GM23248 (cell line): ENCODE measurements around the gene SGK1. TPM values are rescaled to one million over a fixed set of nuclear protein-coding genes. Genes with fewer than 3 reads are reported as not detected.

ENCODE experiments used
- DNase-seq: peaks from one replicate; pipeline ENCODE4 v3.0.0-alpha.2; 2015
- H2AFZ ChIP-seq: fragments of 200-600 bp; sonication (generic); 2 replicates; pipeline ENCODE4 v1.6.1; 2016; ENCODE audit warnings: antibody characterized with exemption
- H3F3A ChIP-seq: fragments of 200-600 bp; sonication (generic); 2 replicates; pipeline ENCODE4 v1.6.1; 2016; ENCODE audit warnings: mild to moderate bottlenecking, antibody characterized with exemption, mixed run types; ENCODE audit not compliant: insufficient read depth
- H3K27ac ChIP-seq: fragments of 200-600 bp; sonication (generic); 2 replicates; pipeline ENCODE4 v1.5.1; 2016; ENCODE audit warnings: mild to moderate bottlenecking
- H3K27me3 ChIP-seq: fragments of 200-600 bp; sonication (generic); replicated peaks from 2 replicates; pipeline ENCODE4 v1.6.1; 2016; ENCODE audit warnings: mild to moderate bottlenecking; ENCODE audit not compliant: insufficient read depth
- H3K36me3 ChIP-seq: fragments of 200-600 bp; sonication (generic); 2 replicates; pipeline ENCODE4 v1.6.1; 2016; ENCODE audit warnings: low read depth, mild to moderate bottlenecking
- H3K4me1 ChIP-seq: fragments of 200-600 bp; sonication (generic); 2 replicates; pipeline ENCODE4 v1.6.1; 2016; ENCODE audit warnings: mild to moderate bottlenecking; ENCODE audit not compliant: insufficient read depth
- H3K4me2 ChIP-seq: fragments of 200-600 bp; sonication (generic); one replicate; pipeline ENCODE4 v1.6.1; 2016; ENCODE audit warnings: mild to moderate bottlenecking; ENCODE audit not compliant: unreplicated experiment
- H3K4me3 ChIP-seq: fragments of 200-600 bp; sonication (generic); 2 replicates; pipeline ENCODE4 v1.5.1; 2016; ENCODE audit warnings: mild to moderate bottlenecking
- H3K79me2 ChIP-seq: fragments of 200-600 bp; sonication (generic); 2 replicates; pipeline ENCODE4 v1.6.1; 2016; ENCODE audit warnings: mild to moderate bottlenecking; ENCODE audit not compliant: insufficient read depth
- H3K9ac ChIP-seq: fragments of 200-600 bp; sonication (generic); 2 replicates; pipeline ENCODE4 v1.6.1; 2016; ENCODE audit warnings: mild to moderate bottlenecking
- H3K9me2 ChIP-seq: fragments of 200-600 bp; sonication (generic); 2 replicates; pipeline ENCODE4 v1.6.1; 2016; ENCODE audit warnings: mixed run types, mild to moderate bottlenecking, moderate library complexity; ENCODE audit not compliant: insufficient read depth
- H3K9me3 ChIP-seq: fragments of 200-600 bp; sonication (generic); one replicate; pipeline ENCODE4 v1.6.1; 2017; ENCODE audit warnings: low read depth
- H4K20me1 ChIP-seq: fragments of 200-600 bp; sonication (generic); 2 replicates; pipeline ENCODE4 v1.6.0; 2016; ENCODE audit not compliant: insufficient read depth
- EZH2 ChIP-seq: fragments of 200-600 bp; sonication (generic); IDR thresholded peaks from 2 replicates; pipeline ENCODE4 v1.6.1; 2018; ENCODE audit warnings: antibody characterized with exemption, mild to moderate bottlenecking; ENCODE audit not compliant: insufficient read depth, poor library complexity, severe bottlenecking
- EZH2phosphoT487 ChIP-seq: fragments of 200-600 bp; sonication (generic); IDR thresholded peaks from 2 replicates; pipeline ENCODE4 v1.6.1; 2018; ENCODE audit warnings: antibody characterized with exemption, moderate library complexity, mild to moderate bottlenecking, low read depth; ENCODE audit not compliant: insufficient read depth
- WGBS, 2 experiments: methylation state at CpG; one replicate each; pipeline ENCODE4 v1.1.6; 2015 to 2017; ENCODE audit warnings: low lambda C conversion rate in 2 of 2, low coverage in 1 of 2; ENCODE audit errors: missing lambda C conversion rate in 2 of 2; 5-methylcytosine and 5-hydroxymethylcytosine counted together
- in situ Hi-C: fragments of 300-500 bp; cut with MboI; formaldehyde crosslinking; loops from 2 replicates; pipeline ENCODE4 v1.15.0; 2020
- polyA plus RNA-seq: library from polyadenylated mRNA; unstranded; fragments of >200 nt; fragmentation: Nextera tagmentation; extraction: Ambion mirVana; gene quantifications from 2 replicates; pipeline ENCODE4 v1.2.1, GENCODE V29; 2016
- total RNA-seq: library from RNA; depleted of rRNA; stranded (reverse); fragments of >200 nt; shearing (Covaris generic); gene quantifications from 2 replicates; pipeline ENCODE4 v1.2.3, GENCODE V29; 2014

The SGK1 gene
- total and polyA plus RNA-seq, 2 experiments from 2014 or later, result 134 to 228 TPM

DNA sequence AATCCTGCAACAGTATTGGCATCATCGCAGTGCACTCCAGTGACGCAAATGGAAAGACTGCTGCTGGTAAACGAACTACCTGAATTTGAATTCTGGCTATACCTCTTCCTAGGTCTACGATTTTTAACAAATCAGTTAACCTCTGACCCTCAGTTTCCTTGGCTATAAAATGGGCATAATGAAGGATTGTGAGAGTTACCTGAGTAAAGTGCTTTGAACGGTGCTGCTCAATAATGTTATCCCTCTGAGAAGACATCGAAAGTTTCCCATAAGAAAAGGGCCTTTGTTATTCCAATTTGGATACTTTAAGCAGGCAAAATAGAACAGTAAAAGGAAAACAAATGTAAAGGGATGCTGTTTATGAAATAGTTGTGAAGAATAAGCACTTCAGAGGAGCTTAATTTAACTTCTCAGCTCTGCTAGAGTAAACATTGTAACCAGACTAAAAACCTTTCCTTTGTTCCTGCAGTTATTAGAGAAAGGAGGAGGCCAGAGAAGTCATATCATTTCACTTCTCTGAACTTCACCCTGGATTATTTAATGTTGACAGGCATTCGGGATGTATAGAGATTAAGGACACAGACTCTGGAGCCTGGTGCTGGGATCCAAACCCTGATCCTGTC is 5.8 kb downstream of the SGK1 start:
- H3K9ac ChIP-seq, result no peak overlapping the region
- no peak overlapping the region for H3K27ac ChIP-seq
- no peak for TF ChIP-seq EZH2phosphoT487
- no peak overlapping the region for H3K4me2 ChIP-seq
- H3K4me3 ChIP-seq, result no peak overlapping the region
- no peak overlapping the region for H2AFZ ChIP-seq
- H3F3A ChIP-seq, result no peaks in the 10 kb centered on the region
- H3K27me3 ChIP-seq, result no peaks in the 10 kb centered on the region
- in situ Hi-C loops, result no loop called here
- WGBS, 2 experiments, result 78 to 79% methylated on average over 7 of the region's 7 CpGs
- DNase-seq, result no peak
- H4K20me1 ChIP-seq, result no peaks in the 10 kb centered on the region
- H3K9me2 ChIP-seq, result no peaks in the 10 kb centered on the region
- H3K79me2 ChIP-seq, result no peaks in the 10 kb centered on the region
- H3K4me1 ChIP-seq, result no peaks in the 10 kb centered on the region
- no peaks in the 10 kb centered on the region for H3K36me3 ChIP-seq
- no peaks in the 10 kb centered on the region for H3K9me3 ChIP-seq

DNA sequence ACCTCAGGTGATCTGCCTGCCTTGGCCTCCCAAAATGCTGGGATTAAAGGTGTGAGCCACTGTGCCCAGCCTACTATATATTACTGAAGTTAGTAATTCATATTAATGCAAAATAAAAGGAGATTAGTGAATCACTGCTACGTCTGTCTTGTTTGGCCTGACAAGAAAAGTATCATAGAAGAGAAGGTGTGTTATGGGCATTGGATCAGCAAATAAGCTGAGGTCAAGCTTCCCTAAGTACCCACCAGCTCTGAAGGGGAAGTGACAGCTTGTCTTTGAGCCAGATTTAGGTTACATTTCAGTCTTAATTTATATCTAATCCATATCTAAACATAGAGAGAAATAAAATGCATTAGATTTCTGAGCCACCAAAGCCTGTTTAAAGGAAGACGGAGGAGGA is 7.1 kb downstream of the SGK1 start:
- no peaks in the 10 kb centered on the region for H3K9me3 ChIP-seq
- no peaks in the 10 kb centered on the region for H4K20me1 ChIP-seq
- H3K9me2 ChIP-seq, result no peaks in the 10 kb centered on the region
- H2AFZ ChIP-seq, result no peak overlapping the region
- DNase-seq, result no peak
- H3K36me3 ChIP-seq, result no peaks in the 10 kb centered on the region
- TF ChIP-seq EZH2 (no peak), EZH2phosphoT487 (no peak)
- no peak overlapping the region for H3K4me3 ChIP-seq
- no peak overlapping the region for H3K27ac ChIP-seq
- WGBS, 2 experiments, result 79 to 80% methylated on average over 2 of the region's 2 CpGs
- no peak overlapping the region for H3K4me2 ChIP-seq
- in situ Hi-C loops, result no loop called here
- no peak overlapping the region for H3K9ac ChIP-seq
- no peaks in the 10 kb centered on the region for H3K27me3 ChIP-seq
- no peaks in the 10 kb centered on the region for H3F3A ChIP-seq
- no peaks in the 10 kb centered on the region for H3K4me1 ChIP-seq
- no peaks in the 10 kb centered on the region for H3K79me2 ChIP-seq

DNA sequence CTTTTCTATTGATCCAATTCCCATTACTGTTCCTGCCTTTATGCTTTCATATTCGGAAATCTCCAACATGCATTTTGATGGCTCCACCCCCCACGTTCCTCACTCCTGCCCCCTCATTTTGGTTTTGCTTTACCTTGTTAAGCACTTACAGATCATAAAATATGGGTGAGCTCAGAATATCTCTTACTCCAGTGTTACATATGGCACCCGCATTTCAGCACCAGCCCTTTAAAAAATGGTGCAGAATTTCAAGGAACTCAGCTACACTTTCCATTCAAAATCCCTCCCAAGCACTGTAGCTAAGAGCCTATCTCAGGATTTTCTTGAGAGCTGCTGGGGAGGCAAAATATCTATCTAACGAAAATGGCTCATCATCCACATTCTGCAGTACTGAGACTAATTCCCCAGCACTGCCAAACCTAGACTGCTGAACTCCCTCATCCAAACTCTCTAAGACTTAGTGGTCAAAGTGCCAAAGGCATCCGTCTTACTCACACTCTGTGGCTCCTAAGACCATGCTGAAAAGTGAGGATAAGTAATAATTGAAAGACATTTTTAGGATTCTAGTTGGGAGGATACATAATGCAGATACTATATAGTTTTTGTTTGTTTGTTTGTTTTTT is 7.8 kb downstream of the SGK1 start:
- Histone ChIP-seq H3K4me1 (no peaks in the 10 kb centered on the region), H3K79me2 (no peaks in the 10 kb centered on the region), H2AFZ (no peak overlapping the region), H3K36me3 (no peaks in the 10 kb centered on the region), H3F3A (no peaks in the 10 kb centered on the region), H4K20me1 (no peaks in the 10 kb centered on the region), H3K4me2 (no peak overlapping the region), H3K9ac (no peak overlapping the region), H3K9me3 (no peaks in the 10 kb centered on the region), H3K4me3 (no peak overlapping the region), H3K9me2 (no peaks in the 10 kb centered on the region), H3K27ac (no peak overlapping the region), H3K27me3 (no peaks in the 10 kb centered on the region)
- 83 to 93% methylated on average over 5 of the region's 5 CpGs for WGBS, 2 experiments
- peak; percentile 42 for DNase-seq
- in situ Hi-C loops, result no loop called here
- TF ChIP-seq EZH2phosphoT487, result no peak
- no peak for TF ChIP-seq EZH2

DNA sequence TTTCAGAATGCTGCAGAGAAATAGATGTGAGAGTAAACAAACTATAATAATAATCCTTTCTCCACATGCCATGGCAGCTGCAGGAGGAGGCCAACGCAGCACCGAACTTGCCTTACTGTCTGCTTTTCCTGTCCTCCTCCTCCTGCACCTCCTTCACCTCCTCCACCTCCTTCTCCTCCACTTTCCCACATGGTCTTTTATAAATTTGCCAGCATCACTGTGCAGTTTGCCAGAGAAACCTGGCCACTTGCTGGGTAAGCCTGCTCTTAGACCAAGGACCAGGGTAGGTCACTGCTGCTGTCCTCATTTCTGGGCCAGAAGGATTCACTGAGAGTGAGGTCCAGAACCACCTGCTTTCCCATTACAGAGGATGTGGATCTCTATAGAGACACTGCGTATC is 8.7 kb downstream of the SGK1 start:
- Histone ChIP-seq H3K36me3 (no peaks in the 10 kb centered on the region), H3K9ac (no peak overlapping the region), H3K9me2 (no peaks in the 10 kb centered on the region), H3K27me3 (no peaks in the 10 kb centered on the region), H2AFZ (no peak overlapping the region), H3K4me1 (peaks cover 6% of the 10 kb centered on the region), H4K20me1 (no peaks in the 10 kb centered on the region), H3K4me3 (no peak overlapping the region), H3K9me3 (no peaks in the 10 kb centered on the region), H3K27ac (no peak overlapping the region), H3F3A (no peaks in the 10 kb centered on the region), H3K79me2 (no peaks in the 10 kb centered on the region), H3K4me2 (no peak overlapping the region)
- no peak for TF ChIP-seq EZH2
- no peak for TF ChIP-seq EZH2phosphoT487
- WGBS, 2 experiments, result 98% methylated on average over 3 of the region's 3 CpGs
- in situ Hi-C loops, result no loop called here
- DNase-seq, result no peak
